Hippocampal formation (tissue), 2 donors: Measurements from ENCODE around the gene GRIK3.

ENCODE experiments used
- DNase-seq, 2 donors: peaks; one replicate each; lab custom pipeline; 2025; lab: John Stamatoyannopoulos, UW

Gene GRIK3

DNA sequence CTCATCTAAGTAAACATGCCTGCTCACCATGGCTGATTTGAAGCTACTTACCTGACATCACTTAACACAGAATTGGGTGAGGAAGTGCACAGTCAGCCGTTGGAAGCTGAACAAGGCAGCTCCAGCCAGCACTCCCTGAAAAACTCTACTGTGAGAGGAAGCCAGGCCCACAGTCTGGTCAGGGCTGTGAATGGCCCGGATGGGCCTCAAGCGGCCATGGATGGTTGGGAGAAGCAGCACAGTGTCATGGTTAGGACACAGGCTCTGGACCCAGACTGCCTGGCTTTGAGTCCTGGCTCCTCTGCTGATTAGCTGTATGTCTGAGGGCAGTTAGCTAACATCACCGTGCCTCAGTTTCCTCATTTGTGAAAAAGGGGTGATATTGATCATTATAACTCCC is 267.8 kb downstream of the GRIK3 start:
- DNase-seq: no peak

GRCh38 chr1:36765785-36766300 is 268.5 kb downstream of the GRIK3 start:
- no peak for DNase-seq

DNA sequence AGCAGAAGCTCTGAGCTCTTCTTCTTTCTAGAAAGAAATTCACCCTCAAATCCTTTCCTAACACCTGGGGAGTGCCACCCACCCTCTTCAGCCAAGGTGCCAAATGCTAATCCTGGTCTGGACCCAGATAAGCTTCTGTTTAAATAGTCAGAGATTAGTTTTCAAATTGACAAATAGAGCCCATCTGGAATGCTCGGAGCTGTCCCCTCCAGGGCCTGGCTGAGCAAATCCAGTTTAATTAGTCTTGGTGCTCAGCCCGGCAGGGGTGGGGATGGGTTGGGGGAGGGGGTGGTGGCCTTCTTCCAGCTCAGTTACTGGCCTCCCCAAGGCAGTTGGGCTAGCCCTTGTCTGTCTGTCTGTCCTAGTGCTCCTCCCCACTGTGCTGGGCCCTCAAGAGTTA is 269.5 kb downstream of the GRIK3 start:
- no peak for DNase-seq

GRCh38 chr1:36763771-36764170 is 270.5 kb downstream of the GRIK3 start:
- no peak for DNase-seq

- DNase-seq: no peak
Measured at GRCh38 chr1:36762174-36762573, 272.1 kb downstream of the GRIK3 start.

- DNase-seq: no peak
Measured at GRCh38 chr1:36761113-36761512, 273.2 kb downstream of the GRIK3 start.

GRCh38 chr1:36760081-36760480 is 274.2 kb downstream of the GRIK3 start:
- DNase-seq: no peak

DNA sequence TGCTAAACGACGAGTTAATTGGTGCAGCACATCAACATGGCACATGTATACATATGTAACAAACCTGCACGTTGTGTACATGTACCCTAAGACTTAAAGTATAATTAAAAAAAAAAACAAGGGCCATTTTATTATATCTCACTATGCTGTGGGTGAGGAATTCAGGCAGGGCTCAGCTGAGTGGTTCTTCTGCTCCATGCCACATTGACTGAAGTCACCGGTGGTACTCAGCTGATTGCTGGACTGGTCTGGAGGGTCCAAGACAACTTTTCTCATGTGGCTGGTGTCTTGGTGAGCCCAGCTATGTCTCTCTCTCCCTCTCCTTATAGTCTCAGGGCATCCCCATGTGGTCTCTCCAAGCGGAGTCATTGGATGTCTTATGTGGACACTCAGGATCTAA is 275.0 kb downstream of the GRIK3 start:
- no peak for DNase-seq

DNA sequence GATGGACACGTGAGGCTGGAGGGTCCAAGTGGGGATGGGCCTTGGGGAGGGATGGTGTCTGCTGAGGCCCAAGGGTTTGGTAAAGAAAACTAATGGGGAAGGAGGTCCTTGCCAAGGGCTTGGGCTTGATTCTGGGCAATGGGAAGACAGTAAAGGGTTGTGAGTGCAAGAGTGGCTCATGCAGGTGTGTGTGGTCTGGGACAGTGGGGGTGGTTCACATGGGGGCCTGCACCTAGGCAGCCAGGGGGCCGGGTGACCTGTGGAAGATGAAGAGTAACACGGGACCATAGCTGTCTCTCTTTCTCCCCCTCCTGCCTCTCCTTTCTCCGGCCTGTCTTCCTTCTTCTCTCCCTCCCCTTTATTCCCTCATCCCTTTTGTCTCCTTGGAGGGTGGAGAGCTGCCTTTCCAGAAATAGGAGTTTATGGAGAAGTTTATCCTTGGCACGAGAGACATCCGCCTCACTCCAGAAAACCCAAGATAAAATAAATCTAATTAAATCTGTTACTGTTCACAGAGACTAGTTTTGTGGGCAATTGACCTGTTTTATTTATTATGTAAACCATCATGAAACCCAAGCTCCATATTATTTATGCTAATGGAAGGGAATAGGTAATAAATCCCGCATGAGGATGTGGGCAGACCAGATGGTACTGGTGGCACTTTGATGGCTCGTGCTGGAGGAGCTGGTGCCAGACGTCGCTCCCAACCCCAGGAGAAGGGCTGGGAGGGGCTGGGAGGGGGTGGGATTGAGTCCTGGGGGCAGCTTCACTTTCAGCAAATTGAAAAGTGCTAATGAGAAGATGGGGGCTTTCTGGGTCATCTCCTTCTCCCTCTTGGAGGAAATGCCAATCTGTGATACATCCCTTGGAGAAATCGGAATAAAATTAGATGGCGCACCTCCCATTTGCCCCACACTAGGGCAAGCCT is 278.7 kb downstream of the GRIK3 start:
- DNase-seq: no peak

DNA sequence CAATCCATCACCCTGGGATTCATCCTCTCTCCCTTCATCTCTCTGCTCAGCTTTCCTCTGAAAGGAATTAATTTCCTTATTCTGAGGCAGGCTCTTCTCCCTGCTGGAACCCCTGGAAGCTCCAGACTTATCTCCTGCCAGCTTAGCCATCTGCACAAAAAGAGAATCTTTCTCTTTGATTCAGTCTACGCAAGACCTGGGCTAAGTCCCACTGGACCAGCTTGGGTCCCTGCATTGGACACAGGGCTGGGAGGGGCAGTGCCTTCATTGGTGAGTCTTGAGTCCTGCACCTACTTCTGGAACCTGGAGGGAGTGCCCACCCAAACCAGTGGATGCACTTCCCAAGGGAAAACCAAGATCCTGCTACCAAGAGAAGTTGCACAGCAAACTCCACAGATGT is 279.9 kb downstream of the GRIK3 start:
- DNase-seq: no peak

DNA sequence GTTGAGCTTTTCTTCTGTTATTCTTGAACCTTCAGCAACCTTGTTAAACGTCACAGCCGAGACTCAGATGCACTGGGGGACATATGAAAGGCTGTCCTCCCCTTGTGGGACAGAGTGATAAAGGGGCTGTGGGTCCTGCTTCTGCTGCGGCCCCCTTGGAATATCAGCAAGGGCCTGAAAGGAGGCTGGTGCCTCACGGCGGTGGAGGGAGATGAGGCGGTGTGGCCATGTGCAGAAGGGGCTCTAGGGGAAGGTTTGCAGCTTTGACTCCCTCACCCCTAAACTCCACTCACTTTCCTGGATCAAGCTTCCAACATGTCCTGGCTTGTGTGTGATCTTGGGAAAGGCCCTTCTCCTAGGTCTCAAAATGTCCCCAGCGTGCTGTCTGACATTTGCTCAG is 280.9 kb downstream of the GRIK3 start:
- DNase-seq: no peak

GRCh38 chr1:36752891-36753361 is 281.4 kb downstream of the GRIK3 start:
- DNase-seq: no peak

- no peak for DNase-seq
Measured at GRCh38 chr1:36752431-36752830, 281.9 kb downstream of the GRIK3 start.

- DNase-seq: no peak
Measured at GRCh38 chr1:36751525-36751924, 282.8 kb downstream of the GRIK3 start.

GRCh38 chr1:36748466-36748865 is 285.8 kb downstream of the GRIK3 start:
- DNase-seq: no peak
